CD4-positive, alpha-beta T cell treated with Interleukin-2 at 100 ng/mL for 4 hours (primary cell): ENCODE measurements around the gene IL1B.
A peak's percentile ranks its signal among the peaks of the same experiment; 100 is the strongest.
"Not testable (repeated sequence)": the region's sequence is repeated elsewhere in the genome, so short reads cannot be mapped to it uniquely, and the experiment has no call there.

Experiments
- DNase-seq: peaks from one replicate; pipeline ENCODE4 v3.0.0-alpha.2; 2020; ENCODE audit warnings: low spot score

IL1B gene

GRCh38 chr2:112836695-112837117 lies at the start of gene IL1B:
Gene IL1B, minus strand, starts transcription at chr2:112836779. Its CDS starts 550 bp downstream, at chr2:112836229.
- peak; percentile 16 for DNase-seq

GRCh38 chr2:112886291-112886690 lies 49.7 kb upstream of the IL1B start:
- DNase-seq: no peak

- DNase-seq: no peak
These were observed 48.9 kb upstream of the IL1B start for GRCh38 chr2:112885506-112885902.

GRCh38 chr2:112884869-112885505 lies 48.4 kb upstream of the IL1B start:
- peak; percentile 80 for DNase-seq

- DNase-seq: no peak
These were observed 47.1 kb upstream of the IL1B start for GRCh38 chr2:112883669-112884068.

DNA sequence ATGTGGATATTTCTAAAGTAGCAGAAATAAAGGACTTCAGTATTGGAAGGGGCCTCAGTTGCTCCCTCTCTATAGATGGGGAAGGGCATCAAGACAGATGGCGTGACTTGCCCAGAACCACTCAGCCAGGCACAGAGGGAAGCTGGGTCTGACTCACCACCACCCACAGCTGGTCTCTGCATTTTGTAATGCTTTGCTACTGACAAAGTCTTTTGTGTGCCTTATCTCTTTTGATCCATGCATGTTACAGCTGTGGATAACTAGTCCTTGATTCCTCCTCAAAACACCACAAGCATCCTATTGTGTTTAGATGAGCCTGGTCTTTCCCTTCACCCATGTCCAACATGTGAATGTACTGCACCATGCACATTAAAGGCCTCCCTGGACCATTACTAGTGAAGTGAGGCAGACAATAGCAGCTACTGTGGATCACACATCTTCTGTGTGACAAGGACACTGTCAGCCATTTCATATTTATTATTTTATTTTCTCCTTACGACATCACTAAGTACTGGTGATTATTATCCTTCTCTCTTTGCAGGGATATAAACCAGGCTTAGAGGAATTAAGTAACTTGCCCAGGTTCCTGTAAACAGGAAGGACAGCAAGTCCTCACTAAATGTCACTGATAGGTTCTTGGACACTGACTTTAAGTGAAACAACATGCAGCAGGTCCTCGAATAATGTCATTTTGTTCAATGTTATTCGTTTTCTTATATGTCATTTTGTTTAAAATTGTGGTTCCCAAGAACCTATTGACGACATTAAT lies 44.8 kb upstream of the IL1B start:
- DNase-seq: no peak

- no peak for DNase-seq
These were observed 44.1 kb upstream of the IL1B start for GRCh38 chr2:112880696-112881095.

DNA sequence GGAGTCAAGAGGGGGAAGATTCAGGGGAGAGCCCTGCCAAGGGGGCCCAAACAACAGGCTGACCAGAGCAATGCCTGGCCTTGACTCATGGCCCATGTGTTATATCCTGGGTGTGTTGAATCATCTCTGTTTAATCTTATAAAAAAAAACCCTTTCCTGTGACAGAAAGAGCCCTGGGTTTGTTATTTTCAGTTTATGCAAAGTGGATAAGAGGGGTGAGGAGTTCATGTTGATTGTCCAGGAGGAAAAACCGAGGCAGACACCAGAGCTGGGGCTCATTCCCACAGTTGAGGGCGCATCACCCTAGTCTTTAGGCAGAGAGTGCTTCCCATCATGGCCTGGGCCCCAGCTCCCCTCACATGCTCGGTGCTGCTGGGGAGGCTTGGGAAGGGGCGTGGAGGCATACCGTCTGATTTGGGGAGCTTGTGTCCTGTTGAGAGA lies 43.5 kb upstream of the IL1B start:
- DNase-seq: no peak

GRCh38 chr2:112879491-112880041 lies 43.0 kb upstream of the IL1B start:
- no peak for DNase-seq

DNA sequence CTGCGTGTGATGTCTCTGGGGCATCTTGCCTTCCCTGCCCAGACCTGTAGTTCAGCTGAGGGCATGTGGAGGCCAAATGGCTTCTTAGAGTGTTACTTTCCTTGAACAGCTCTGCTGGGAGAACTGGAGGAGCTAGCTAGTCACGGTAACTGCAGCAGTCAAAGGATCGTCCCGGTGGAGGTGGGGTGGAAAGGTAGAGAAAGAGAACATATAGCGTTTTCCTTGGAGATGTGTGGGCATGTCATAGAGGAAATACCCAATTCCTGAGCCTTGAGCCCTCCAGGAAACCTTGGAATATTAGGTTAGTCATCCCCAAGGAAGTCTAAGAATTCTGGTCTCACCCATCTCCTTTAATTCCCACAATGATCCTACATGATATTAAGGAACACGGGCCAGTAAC lies 40.8 kb upstream of the IL1B start:
- DNase-seq: no peak

GRCh38 chr2:112876971-112877361 lies 40.4 kb upstream of the IL1B start:
- DNase-seq: no peak

DNA sequence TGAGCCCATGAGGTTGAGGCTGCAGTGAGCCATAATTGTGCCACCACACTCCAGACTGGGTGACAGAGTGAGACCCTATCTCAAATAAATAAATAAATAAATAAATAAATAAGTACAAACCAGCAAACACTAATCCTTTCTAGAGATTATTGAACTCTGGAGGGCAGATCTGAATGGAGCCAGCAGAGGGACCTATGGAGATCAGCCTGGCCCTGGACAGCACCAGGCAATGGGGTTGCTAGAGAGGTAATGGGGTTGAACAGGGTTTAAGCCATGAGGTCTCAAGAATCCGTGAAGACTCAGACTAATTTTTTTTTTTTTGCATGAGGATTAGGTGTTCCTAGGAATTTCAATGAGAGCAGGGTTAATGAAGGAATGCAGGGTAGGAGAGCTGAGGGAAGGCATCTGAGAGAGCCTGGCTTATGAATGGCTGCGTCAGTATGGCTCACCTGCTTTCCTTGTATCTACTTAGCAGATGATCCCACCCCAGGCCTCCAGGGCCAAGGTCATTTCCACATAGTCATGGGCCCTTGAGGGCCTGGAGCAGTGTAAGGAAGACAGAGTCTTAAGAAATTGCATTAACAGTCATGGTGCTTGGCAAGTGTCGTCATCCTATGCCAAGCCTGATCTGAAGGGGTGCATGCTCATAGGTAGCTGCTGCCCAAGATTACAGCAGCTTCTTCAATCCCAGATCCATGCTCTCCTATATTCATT lies 39.8 kb upstream of the IL1B start:
- DNase-seq: no peak

DNA sequence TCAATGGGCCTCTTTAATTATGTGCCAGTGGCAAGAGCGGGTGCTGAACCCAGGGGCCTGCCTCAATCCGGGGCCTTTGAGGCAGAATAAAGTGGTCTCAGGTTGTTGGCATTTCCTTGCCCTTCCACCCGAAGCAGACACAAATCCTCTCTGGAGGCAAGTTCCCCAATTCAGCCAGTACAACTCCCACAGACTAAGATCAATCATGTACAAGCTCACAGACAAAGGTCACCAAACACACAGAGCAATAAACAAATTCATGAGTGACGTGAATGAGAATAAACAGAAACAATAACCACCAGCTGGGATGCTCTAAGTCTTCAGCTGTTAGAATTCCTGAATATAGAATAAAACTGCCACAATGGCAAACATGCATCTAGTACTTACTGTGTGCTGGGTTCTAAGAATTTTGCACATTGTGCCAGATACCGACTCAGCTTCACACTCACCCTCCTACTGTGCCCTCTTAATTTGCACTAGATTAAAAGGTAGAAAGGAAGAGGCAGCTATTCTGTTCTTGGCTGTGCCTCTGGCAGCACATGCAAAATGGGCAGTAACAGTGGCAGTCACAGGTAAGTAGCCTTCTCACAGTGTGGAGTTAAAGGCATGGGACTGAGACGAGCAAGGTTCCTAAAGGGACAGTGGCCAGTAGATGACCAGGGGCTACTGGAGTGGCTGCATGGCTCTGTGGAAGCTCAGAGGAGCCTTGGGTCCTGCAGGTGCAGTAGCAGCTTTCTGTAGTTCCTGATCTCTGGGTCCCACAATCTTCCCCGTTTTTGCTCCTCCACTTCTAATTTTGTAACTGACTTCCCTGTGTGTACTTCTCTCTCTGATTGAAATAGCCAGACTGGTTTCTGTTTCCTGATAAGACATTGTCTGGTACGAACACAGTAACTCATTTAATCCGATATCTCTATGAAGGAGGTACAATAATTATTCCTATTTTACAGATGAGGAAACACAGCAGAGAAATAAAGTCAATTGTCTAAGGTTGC lies 34.6 kb upstream of the IL1B start:
- no peak for DNase-seq

DNA sequence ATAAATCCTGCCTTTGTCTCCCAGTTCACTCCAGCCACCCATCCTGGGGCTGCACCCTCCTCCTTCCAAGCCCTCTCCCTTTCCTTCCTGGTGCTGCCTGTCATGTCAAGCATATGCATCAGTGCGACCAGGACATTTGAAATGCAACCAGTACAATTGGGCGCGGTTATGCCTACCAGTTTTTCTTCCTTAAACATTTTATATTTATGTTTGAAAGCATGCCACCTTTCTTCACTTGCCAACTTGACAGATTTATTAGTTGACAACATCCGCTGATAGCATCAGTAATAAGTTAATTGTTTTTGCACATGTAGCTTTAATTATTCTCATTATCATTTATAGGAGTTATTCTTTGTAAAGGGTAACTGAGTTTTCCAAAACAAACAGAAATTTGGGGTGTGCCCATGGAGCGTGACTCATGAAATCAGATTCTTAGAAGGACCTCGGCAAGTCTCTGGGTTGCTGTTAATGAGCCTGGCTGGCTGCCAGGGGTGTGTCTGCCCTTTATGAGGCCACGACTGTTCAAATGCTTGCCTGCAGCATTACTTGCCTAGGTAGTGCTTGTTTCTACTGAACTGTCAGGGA lies 32.8 kb upstream of the IL1B start:
- DNase-seq: peak; percentile 49

DNA sequence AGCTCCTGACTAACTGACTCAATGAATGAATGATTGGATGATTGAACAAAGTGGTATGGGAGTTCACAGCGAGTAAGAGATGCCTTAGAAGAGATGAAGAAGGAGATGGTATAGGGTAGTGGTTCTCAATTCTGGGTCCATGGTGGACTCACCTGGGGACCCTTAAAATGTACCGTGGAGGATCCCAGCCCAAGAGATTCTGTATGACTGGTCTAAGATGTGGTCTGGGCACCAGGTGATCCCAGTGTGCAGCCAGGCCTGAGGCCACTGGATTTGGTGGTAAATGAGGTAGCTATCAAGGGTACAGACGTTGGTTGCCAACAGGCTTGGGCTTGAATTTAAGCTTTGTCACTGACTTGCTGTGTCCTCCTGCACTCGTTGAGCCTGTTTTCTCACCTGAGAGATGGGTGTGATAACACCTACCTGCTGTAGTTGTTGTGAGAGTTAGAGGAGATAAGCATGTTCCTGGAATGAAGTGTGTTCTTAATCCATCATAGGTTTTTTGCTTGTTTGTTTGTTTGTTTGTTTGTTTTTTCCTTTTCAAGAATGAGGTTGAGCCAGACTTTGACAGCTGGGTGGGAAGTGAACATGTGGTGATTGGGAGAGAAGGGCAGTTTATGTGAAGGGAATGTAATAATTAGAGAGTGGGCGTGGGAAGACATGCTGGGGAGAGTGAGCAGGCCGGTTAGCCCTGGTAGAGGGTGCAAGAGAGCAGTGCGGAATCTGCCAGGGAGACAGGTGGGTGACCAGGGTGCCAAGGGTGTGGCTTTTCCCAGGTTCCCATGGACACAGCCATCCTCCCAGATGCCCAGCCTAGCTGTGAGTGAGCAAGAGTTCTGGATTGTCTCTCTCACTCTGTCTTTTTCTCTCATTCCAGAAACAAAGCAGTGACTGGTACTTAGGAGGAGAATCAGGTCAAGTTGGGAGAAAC lies 31.4 kb upstream of the IL1B start:
- DNase-seq: no peak

- no peak for DNase-seq
These were observed 29.7 kb upstream of the IL1B start for GRCh38 chr2:112866128-112866835.

GRCh38 chr2:112864072-112864471 lies 27.5 kb upstream of the IL1B start:
- no peak for DNase-seq

DNA sequence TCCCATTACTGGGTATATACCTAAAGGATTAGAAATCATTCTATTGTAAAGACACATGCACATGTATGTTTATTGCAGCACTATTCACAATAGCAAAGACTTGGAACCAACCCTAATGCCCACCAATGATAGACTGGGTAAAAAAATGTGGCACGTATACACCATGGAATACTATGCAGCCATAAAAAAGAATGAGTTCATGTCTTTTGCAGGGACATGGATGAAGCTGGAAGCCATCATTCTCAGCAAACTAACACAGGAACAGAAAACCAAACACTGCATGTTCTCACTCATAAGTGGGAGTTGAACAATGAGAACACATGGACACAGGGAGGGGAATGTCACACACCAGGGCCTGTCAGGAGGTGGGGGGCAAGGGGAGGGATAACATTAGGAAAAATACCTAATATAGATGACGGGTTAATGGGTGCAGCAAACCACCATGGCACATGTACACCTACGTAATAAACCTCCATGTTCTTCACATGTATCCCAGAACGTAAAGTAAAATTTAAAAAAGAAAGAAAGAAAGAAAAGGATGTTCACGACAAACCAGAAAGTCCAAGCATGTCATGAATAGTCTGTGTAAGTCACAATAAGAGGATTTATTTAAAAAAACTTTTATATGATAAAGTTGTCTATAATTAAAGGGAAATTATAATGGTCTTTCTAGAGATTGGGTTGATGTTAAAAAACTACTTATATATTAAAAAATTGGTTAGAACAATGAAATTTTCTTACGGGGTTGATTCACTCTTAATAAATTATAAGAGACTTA lies 23.0 kb upstream of the IL1B start:
- DNase-seq: not testable (repeated sequence)
